ENCODE results near the gene CLDN6. TPM values are rescaled to one million over a fixed set of nuclear protein-coding genes. Genes with fewer than 3 reads are reported as not detected.

CLDN6 gene
- total and polyA plus RNA-seq, 8 donors, result 2.3 to 140 (median 113) TPM; not detected in 1

DNA sequence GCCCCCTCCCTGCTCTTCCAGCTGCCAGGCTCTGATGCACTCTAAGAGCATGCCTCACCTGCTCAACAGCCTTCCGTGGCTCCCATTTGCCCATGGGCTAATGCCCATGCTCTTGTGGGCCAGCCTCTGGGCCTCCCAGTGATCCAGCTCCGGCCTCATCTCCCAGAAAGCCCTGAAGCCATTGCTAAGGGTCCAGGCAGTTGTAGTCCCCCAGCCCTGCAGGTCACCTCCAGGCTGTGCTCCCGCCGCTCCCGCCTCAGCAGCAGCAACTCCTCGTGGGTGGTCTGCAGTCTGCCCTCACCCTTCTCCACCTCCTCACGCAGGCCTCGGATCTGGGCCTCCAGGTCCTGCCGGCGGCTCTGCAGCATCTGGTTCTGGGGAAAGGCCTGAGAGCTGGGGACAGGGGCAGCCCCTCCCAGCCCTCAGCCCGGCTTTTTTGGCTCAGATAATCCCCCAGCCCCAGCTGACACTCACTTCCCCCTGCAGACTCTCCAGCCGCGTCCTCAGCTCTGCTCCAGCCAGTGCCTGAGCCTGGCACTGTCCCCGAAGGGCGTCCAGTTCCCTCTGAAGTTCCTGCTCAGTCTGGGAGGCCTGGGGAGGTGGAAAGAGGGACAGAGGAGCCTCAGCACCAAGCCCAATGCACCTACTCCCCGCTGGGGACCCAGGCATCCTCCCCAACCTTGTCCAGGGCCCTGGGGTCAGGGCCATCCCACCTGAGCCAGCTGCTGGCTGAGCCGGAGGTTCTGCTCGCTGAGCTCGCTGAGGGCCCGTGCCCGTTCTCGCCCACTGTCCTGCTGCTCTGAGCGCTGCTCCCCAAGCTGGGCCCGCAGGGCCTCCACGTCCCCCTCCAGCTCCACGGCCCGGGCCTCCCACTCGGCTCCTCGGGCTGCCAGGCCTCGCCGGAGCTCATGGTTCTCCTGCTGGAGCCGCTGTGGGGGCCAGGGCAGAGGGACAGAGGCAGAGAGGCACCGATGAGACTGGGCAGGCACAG, 12.5 kb upstream of the CLDN6 start:
- Histone ChIP-seq H3K27ac (no peak overlapping the region), H3K4me3 (no peak overlapping the region), H3K9me3 (no peaks in the 10 kb centered on the region), H3K36me3 (peaks cover 0 to 20% of the 10 kb centered on the region in 2 donors), H3K4me1 (peaks cover 0 to 29% of the 10 kb centered on the region in 2 donors), H3K27me3 (peaks cover 35 to 73% of the 10 kb centered on the region in 2 donors)
- DNase-seq (no peak), ATAC-seq (no peak)
- intact Hi-C loops (cut with DNase I), result no loop called here
- TF ChIP-seq, protein P1, sequence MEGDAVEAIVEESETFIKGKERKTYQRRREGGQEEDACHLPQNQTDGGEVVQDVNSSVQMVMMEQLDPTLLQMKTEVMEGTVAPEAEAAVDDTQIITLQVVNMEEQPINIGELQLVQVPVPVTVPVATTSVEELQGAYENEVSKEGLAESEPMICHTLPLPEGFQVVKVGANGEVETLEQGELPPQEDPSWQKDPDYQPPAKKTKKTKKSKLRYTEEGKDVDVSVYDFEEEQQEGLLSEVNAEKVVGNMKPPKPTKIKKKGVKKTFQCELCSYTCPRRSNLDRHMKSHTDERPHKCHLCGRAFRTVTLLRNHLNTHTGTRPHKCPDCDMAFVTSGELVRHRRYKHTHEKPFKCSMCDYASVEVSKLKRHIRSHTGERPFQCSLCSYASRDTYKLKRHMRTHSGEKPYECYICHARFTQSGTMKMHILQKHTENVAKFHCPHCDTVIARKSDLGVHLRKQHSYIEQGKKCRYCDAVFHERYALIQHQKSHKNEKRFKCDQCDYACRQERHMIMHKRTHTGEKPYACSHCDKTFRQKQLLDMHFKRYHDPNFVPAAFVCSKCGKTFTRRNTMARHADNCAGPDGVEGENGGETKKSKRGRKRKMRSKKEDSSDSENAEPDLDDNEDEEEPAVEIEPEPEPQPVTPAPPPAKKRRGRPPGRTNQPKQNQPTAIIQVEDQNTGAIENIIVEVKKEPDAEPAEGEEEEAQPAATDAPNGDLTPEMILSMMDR (IDR thresholded peaks at IDR 0.05), result no peak

DNA sequence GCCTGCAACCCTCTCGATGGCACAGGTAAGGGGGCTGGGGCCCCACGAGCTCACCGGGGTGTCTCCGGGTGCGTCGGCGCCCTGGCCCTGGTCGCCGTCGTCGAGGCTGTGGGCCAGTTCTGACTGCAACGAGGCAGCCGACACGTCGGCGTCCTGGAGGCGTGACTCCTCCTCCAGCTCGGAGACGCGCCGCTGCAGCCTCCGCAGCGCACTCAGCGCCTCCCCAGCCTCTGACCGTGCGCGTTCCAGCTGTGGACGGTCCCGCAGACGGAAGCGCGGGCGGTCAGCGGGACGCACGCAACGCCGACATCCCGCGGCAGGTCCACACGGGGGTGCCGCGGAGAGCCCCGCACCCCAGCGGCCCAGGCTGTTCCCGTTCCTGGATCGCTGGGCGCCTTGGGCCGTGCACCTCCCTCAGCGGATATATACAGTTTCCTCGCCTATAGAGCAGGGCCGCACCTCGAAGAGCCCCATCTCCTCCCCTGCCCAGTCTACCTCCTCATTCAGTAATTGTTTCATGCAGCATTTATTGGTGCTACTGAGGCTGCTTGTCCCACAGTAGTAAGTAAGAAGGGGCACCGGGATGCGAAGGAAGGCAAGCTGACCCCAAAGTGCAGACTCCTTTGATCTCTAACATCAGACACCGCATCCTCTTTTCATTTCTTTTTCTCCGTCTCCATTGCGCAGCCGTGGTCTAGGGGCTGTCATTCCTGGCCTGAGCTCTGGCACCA, 11.7 kb upstream of the CLDN6 start:
- intact Hi-C loops (cut with DNase I), result no loop called here
- DNase-seq, result no peak
- Histone ChIP-seq H3K4me1 (peaks cover 3 to 35% of the 10 kb centered on the region in 2 donors), H3K27me3 (peaks cover 33 to 64% of the 10 kb centered on the region in 2 donors), H3K27ac (no peak overlapping the region), H3K9me3 (no peaks in the 10 kb centered on the region), H3K36me3 (peaks cover 0 to 21% of the 10 kb centered on the region in 2 donors), H3K4me3 (no peak overlapping the region)
- TF ChIP-seq, protein P1 (IDR thresholded peaks at IDR 0.05), result no peak
- ATAC-seq, result no peak

DNA sequence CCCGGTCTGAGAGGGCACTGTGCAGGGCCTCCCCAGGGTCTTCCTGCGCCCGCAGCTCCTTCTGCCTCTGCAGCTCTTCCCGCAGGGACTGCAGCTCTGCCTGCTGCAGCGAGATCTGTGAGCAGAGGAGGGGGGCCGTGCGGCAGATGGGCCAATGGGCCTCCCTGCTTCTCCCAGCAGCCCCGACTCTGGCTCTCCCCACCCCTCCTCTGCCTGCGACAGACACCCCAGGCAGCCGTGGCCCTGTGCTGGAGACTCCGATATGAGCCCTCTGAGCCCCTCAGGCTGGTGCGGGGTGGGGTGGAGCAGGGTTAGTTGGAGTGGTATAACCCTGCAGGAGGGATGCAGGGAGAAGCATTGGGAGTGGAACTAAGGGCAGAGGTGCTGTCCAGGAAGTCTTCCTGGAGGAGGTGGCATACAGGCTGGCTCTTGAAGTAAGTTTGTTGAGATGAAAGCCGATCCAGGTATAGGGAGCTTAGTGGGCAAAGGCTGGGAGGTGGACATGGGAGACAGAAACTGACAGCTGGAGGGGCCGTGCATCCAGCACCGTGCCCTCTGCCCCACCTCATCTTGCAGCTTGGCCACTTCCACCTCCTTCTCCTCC, 10.8 kb upstream of the CLDN6 start:
- ATAC-seq (no peak), DNase-seq (no peak)
- H3K27me3 ChIP-seq, result peaks cover 33 to 56% of the 10 kb centered on the region in 2 donors
- no peak overlapping the region for H3K4me3 ChIP-seq
- H3K36me3 ChIP-seq, result peaks cover 0 to 21% of the 10 kb centered on the region in 2 donors
- intact Hi-C loops (cut with DNase I), result no loop called here
- H3K27ac ChIP-seq, result no peak overlapping the region
- H3K9me3 ChIP-seq, result no peaks in the 10 kb centered on the region
- peaks cover 6 to 39% of the 10 kb centered on the region in 2 donors for H3K4me1 ChIP-seq
- TF ChIP-seq, protein P1 (IDR thresholded peaks at IDR 0.05), result no peak

DNA sequence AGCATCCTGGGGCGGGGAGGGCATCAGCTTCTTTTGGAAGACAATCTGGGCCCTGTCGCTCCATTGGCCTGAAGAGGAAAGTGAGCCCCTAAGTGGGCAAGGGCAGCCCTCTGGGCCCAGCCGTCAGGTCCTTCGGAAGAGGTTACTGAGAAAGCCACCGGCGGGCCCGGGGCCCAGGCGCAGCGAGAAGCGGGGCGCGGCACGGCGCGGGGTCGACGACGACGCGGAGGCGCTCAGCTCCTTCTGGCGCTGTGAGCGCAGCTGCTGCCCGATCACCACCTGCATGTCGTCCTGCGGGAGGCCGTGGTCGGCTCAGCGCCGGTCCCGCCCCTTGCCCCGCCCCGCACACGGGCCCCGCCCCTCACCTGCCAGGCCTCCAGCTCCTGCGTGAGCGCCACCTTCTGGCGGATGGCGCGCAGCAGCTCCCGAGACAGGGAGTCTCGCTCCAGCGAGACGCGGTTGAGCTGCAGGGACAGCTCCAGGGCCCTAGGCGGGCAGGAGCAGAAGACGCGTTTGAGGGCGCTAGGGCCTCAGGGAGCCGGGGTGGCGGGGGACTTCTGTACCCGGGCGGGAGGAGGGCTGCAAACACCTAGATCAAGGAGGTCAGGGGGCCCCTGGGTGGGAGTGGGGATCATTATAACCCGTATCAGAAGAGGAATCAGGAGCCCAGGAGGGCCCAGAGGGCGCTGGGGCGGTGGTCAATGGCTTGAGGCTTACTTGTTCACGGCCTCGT, 10.2 kb upstream of the CLDN6 start:
- peak in 3 of 4 donors; percentile 86 to 98 (median 87) for DNase-seq

More for the DNA sequence above, 10.2 kb upstream of the CLDN6 start:
- Histone ChIP-seq H3K27ac (no peak overlapping the region), H3K27me3 (peaks cover 32 to 49% of the 10 kb centered on the region in 2 donors), H3K9me3 (no peaks in the 10 kb centered on the region), H3K4me3 (no peak overlapping the region), H3K36me3 (peaks cover 0 to 21% of the 10 kb centered on the region in 2 donors), H3K4me1 (peaks cover 9 to 45% of the 10 kb centered on the region in 2 donors)
- intact Hi-C loops (cut with DNase I), result no loop called here
- TF ChIP-seq, protein P1 (IDR thresholded peaks at IDR 0.05), result peak; percentile 46 to 89
- peak; percentile 68 for ATAC-seq
